SK-N-SH treated with all-trans-retinoic acid at 6 μM for 48 hours (cell line): Measurements from ENCODE around the gene EBLN2.

Experiments used
- RARB ChIP-seq: fragments of 250-450 bp; sonication (Bioruptor Pico); IDR thresholded peaks from 2 replicates; pipeline ENCODE4 v1.8.0; 2021; ENCODE audit warnings: mild to moderate bottlenecking, moderate library complexity
- ZFP30 ChIP-seq: fragments of 450-650 bp; formaldehyde crosslinking; IDR thresholded peaks from 2 replicates; pipeline ENCODE4 v1.5.0; 2022; ENCODE audit warnings: mild to moderate bottlenecking, moderate library complexity

DNA sequence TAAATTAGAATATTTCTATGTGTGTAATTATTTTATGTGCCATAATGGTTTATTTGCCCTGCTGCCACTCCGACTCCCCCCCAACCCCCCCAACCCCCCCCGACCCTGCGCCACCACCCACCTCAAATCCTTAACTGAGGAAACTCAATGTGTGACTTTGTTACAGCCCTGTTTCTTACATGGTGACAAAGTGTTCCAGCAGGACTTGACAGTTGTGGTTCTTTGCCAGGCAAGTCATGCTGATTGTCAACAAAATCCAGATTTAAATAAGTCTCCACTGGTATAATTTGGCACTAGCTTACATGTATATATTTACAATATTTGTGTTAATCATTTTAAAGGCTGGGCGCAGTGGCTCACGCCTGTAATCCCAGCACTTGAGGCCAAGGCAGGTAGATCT is 7.7 kb downstream of the EBLN2 start:
- TF ChIP-seq RARB (no peak), ZFP30 (CRISPR knock-in tag) (no peak)
